B cell (primary cell): ENCODE data around the gene PLEKHJ1. TPM values are rescaled to one million over a fixed set of nuclear protein-coding genes. Genes with fewer than 3 reads are reported as not detected.

Experiments used
- ATAC-seq: fragments of 200-7000 bp; cut with Tn5 transposase; one replicate; pipeline ENCODE4 v1.10.0; 2021; ENCODE audit warnings: low read depth, mild to moderate bottlenecking, moderate number of reproducible peaks, moderate library complexity
- CTCF ChIA-PET: fragments of 350-600 bp; sonication (Branson Sonifier 250); formaldehyde crosslinking; loops from one replicate; lab custom pipeline; 2021; ENCODE audit warnings: antibody characterized with exemption, inconsistent platforms; lab: Charles Lee
- POLR2A ChIA-PET: fragments of 350-600 bp; sonication (Branson Sonifier 250); formaldehyde crosslinking; loops from one replicate; lab custom pipeline; 2021; ENCODE audit warnings: antibody characterized with exemption; lab: Charles Lee
- DNase-seq: peaks from one replicate; pipeline ENCODE4 v3.0.0; 2013
- H2AFZ ChIP-seq: 2 replicates; pipeline ENCODE4 v1.6.1; 2012; ENCODE audit warnings: mild to moderate bottlenecking, low read depth, low read length; ENCODE audit not compliant: insufficient read depth, poor library complexity, severe bottlenecking
- H3K27ac ChIP-seq, 2 donors: 1 replicate in 1 of 2; 2 replicates in 1 of 2; pipeline ENCODE4 v1.5.1; 2012 to 2013; ENCODE audit warnings: low read length in 2 of 2, mild to moderate bottlenecking in 2 of 2, moderate library complexity in 1 of 2
- H3K27me3 ChIP-seq, 4 experiments: fragments of 200-600 bp in 1 of 4; sonication (generic) in 1 of 4; replicated peaks in 1 of 4; 1 replicate in 2 of 4; 2 replicates in 2 of 4; pipeline versions ENCODE4 v1.6.1 to v1.7.0; 2013 to 2016; ENCODE audit warnings: low read length in 3 of 4, mild to moderate bottlenecking in 2 of 4, mixed read lengths in 1 of 4, moderate library complexity in 1 of 4; ENCODE audit not compliant: insufficient read depth in 4 of 4, control insufficient read depth in 3 of 4; ENCODE audit errors: control extremely low read depth in 1 of 4
- H3K36me3 ChIP-seq, 2 experiments: replicated peaks in 1 of 2; 1 replicate in 1 of 2; 2 replicates in 1 of 2; pipeline versions ENCODE4 v1.6.1 to v1.7.1; 2013; ENCODE audit warnings: low read length in 1 of 2; ENCODE audit not compliant: insufficient read depth in 2 of 2, control insufficient read depth in 1 of 2; ENCODE audit errors: control extremely low read depth in 1 of 2, extremely low read depth in 1 of 2
- H3K4me1 ChIP-seq, 2 donors: fragments of 200-600 bp in 1 of 2; sonication (generic) in 1 of 2; 1 replicate in 1 of 2; 2 replicates in 1 of 2; pipeline versions ENCODE4 v1.5.1 to v1.6.1; 2013 to 2017; ENCODE audit warnings: low read length in 2 of 2; ENCODE audit not compliant: control insufficient read depth in 2 of 2, insufficient read depth in 2 of 2
- H3K4me2 ChIP-seq: replicated peaks from 2 replicates; pipeline ENCODE3; 2012; ENCODE audit warnings: mild to moderate bottlenecking, low read depth, low read length; ENCODE audit not compliant: poor library complexity, severe bottlenecking
- H3K4me3 ChIP-seq, 5 experiments: fragments of 200-600 bp in 1 of 5; sonication (generic) in 1 of 5; 1 replicate in 3 of 5; 2 replicates in 2 of 5; pipeline versions ENCODE4 v1.5.1 to v1.7.0; 2011 to 2016; ENCODE audit warnings: low read length in 4 of 5, mild to moderate bottlenecking in 4 of 5, low read depth in 2 of 5, control low read depth in 1 of 5, moderate library complexity in 1 of 5; ENCODE audit not compliant: insufficient read depth in 1 of 5; ENCODE audit errors: control extremely low read depth in 1 of 5, extremely low read depth in 1 of 5
- H3K79me2 ChIP-seq: fragments of 200-600 bp; sonication (generic); one replicate; pipeline ENCODE4 v1.6.0; 2016; ENCODE audit warnings: low read length; ENCODE audit not compliant: control insufficient read depth, insufficient read depth
- H3K9ac ChIP-seq: fragments of 200-600 bp; sonication (generic); 2 replicates; pipeline ENCODE4 v1.6.1; 2017; ENCODE audit warnings: mild to moderate bottlenecking, low read length, moderate library complexity
- H3K9me3 ChIP-seq, 3 donors: one replicate each; pipeline versions ENCODE4 v1.6.1 to v1.7.1; 2013; ENCODE audit warnings: low read length in 2 of 3; ENCODE audit not compliant: control insufficient read depth in 2 of 3, insufficient read depth in 1 of 3; ENCODE audit errors: control extremely low read depth in 1 of 3
- H4K20me1 ChIP-seq: 2 replicates; pipeline ENCODE4 v1.6.0; 2012; ENCODE audit warnings: mild to moderate bottlenecking, low read length; ENCODE audit not compliant: insufficient read depth, control insufficient read depth, poor library complexity, severe bottlenecking
- H3K27ac Mint-ChIP-seq: one replicate; pipeline ENCODE4 v1.8.0; 2021; ENCODE audit warnings: mixed read lengths
- H3K27me3 Mint-ChIP-seq: one replicate; pipeline ENCODE4 v1.8.0; 2021; ENCODE audit warnings: mixed read lengths
- H3K4me1 Mint-ChIP-seq: one replicate; pipeline ENCODE4 v1.8.0; 2021; ENCODE audit warnings: mixed read lengths
- H3K4me3 Mint-ChIP-seq: one replicate; pipeline ENCODE4 v1.8.0; 2021; ENCODE audit warnings: mixed read lengths
- H3K9me3 Mint-ChIP-seq: one replicate; pipeline ENCODE4 v1.8.0; 2022; ENCODE audit warnings: mixed read lengths; ENCODE audit not compliant: insufficient read depth
- CTCF ChIP-seq: fragments of 200-600 bp; IDR thresholded peaks from one replicate; pipeline ENCODE4 v1.8.0; 2022; ENCODE audit warnings: antibody characterized with exemption, mild to moderate bottlenecking
- EZH2 ChIP-seq: IDR thresholded peaks from 2 replicates; pipeline ENCODE4 v1.6.1; 2012; ENCODE audit warnings: borderline replicate concordance, low read depth, mild to moderate bottlenecking, moderate library complexity, low read length; ENCODE audit not compliant: insufficient read depth, poor library complexity, severe bottlenecking
- WGBS: methylation state at CpG from one replicate; pipeline ENCODE4 v1.1.5; 2013; ENCODE audit warnings: missing lambda C conversion rate; ENCODE audit not compliant: insufficient coverage; 5-methylcytosine and 5-hydroxymethylcytosine counted together
- intact Hi-C: fragments of 100-400 bp; cut with micrococcal nuclease; formaldehyde crosslinking; loops from one replicate; pipeline ENCODE4 v1.10.0; 2022
- polyA plus RNA-seq: library from polyadenylated mRNA; depleted of rRNA; stranded (reverse); fragments of >200 nt; gene quantifications from 2 replicates; pipeline ENCODE4 v1.2.3, GENCODE V29; 2012
- total RNA-seq, 2 donors: library from RNA; stranded (reverse); fragments of 120-200 nt in 1 of 2; gene quantifications; 1 replicate in 1 of 2; 2 replicates in 1 of 2; pipeline versions ENCODE4 v1.2.3 to v1.2.4, GENCODE V29; 2013 to 2022

Gene PLEKHJ1
- total and polyA plus RNA-seq, 2 donors (not counting 1 experiment from before 2014, with no cell fraction given): 86.7 to 117 TPM

GRCh38 chr19:2228157-2229030 is 7.7 kb downstream of the PLEKHJ1 start:
- Histone ChIP-seq H3K79me2 (peaks cover 36% of the 10 kb centered on the region), H3K27me3 (no peaks in the 10 kb centered on the region), H3K36me3 (peaks cover 0 to 69% of the 10 kb centered on the region in 2 experiments), H3K4me3 (no peak overlapping the region), H3K9ac (no peak overlapping the region), H3K4me1 (peaks cover 16 to 34% of the 10 kb centered on the region in 2 donors), H2AFZ (no peak overlapping the region), H3K9me3 (no peaks in the 10 kb centered on the region), H4K20me1 (peaks cover 47% of the 10 kb centered on the region), H3K4me2 (peak overlapping the region; percentile 49), H3K27ac (peak overlapping the region in 1 of 2 donors; percentile 36)
- POLR2A ChIA-PET: interaction anchor here (0.6 to 1.5 kb wide), 6 partner anchors 23 to 295 kb away, joined by 3 to 7 read pairs (median 4); no protein-coding TSS in a partner anchor
- intact Hi-C loops: no loop called here
- CTCF ChIA-PET: interaction anchor here (0.5 to 1.8 kb wide), 5 partner anchors 10 to 409 kb away, joined by 3 to 7 read pairs (median 4); partner anchors contain the start of gene AP3D1
- peak overlapping the region; percentile 32 for H3K4me3 Mint-ChIP-seq
- no peak for TF ChIP-seq CTCF
- TF ChIP-seq EZH2: no peak
- WGBS: 96% methylated on average over 48 of the region's 48 CpGs
- peaks cover 33% of the 10 kb centered on the region for H3K4me1 Mint-ChIP-seq
- DNase-seq (no peak), ATAC-seq (no peak)
- H3K27ac Mint-ChIP-seq: peak overlapping the region; percentile 79
- H3K9me3 Mint-ChIP-seq: no peaks in the 10 kb centered on the region
- H3K27me3 Mint-ChIP-seq: no peaks in the 10 kb centered on the region
